ENCODE results near the gene C12orf42.

DNA sequence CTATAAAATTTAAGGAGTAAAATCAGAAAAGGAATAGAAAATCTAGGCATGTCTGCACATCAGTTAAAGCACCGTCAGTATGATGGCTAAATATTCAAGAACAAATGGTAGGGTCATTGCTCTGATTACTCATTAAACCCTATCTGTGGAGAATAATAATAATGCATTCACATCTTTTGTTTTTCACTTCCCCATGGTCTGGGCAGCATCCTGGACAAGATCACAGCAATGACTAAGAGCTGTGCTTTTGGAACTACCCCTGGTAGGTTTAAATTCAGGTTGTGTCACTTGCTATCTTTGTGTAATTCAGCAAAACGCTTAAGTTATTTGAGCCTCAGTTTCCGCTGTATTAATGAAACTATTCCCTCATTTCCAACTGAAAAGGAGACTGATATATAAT lies 33.1 kb downstream of the C12orf42 start:
- TF ChIP-seq, protein P1, sequence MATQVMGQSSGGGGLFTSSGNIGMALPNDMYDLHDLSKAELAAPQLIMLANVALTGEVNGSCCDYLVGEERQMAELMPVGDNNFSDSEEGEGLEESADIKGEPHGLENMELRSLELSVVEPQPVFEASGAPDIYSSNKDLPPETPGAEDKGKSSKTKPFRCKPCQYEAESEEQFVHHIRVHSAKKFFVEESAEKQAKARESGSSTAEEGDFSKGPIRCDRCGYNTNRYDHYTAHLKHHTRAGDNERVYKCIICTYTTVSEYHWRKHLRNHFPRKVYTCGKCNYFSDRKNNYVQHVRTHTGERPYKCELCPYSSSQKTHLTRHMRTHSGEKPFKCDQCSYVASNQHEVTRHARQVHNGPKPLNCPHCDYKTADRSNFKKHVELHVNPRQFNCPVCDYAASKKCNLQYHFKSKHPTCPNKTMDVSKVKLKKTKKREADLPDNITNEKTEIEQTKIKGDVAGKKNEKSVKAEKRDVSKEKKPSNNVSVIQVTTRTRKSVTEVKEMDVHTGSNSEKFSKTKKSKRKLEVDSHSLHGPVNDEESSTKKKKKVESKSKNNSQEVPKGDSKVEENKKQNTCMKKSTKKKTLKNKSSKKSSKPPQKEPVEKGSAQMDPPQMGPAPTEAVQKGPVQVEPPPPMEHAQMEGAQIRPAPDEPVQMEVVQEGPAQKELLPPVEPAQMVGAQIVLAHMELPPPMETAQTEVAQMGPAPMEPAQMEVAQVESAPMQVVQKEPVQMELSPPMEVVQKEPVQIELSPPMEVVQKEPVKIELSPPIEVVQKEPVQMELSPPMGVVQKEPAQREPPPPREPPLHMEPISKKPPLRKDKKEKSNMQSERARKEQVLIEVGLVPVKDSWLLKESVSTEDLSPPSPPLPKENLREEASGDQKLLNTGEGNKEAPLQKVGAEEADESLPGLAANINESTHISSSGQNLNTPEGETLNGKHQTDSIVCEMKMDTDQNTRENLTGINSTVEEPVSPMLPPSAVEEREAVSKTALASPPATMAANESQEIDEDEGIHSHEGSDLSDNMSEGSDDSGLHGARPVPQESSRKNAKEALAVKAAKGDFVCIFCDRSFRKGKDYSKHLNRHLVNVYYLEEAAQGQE (IDR thresholded peaks at IDR 0.05; ENCODE audit: insufficient read depth in 1 of 2, low read depth in 2 of 2, low read length in 2 of 2): no peak
- TF ChIP-seq SIN3A (IDR thresholded peaks at IDR 0.05; ENCODE audit: borderline replicate concordance, insufficient read depth, low read length): no peak
- no peak for TF ChIP-seq TAF1 (IDR thresholded peaks at IDR 0.05; ENCODE audit: borderline replicate concordance, insufficient read depth, low read length)
- TF ChIP-seq FOXP2 (optimal IDR thresholded peaks at IDR 0.05; ENCODE audit: borderline replicate concordance, extremely low read depth, extremely low read length, insufficient read depth): no peak
- TF ChIP-seq POLR2AphosphoS5 (IDR thresholded peaks at IDR 0.05; ENCODE audit: low read depth, low read length): no peak
